Ishikawa (cell line): ENCODE data around the gene FAM98B.

ENCODE experiments used
- CEBPB ChIP-seq: IDR thresholded peaks from 2 replicates; pipeline ENCODE4 v1.6.1; 2012
- CREB1 ChIP-seq: IDR thresholded peaks from 2 replicates; pipeline ENCODE4 v1.6.1; 2012; ENCODE audit warnings: low read depth
- EGR1 ChIP-seq: IDR thresholded peaks from 2 replicates; pipeline ENCODE4 v1.6.1; 2012
- EP300 ChIP-seq: IDR thresholded peaks from 2 replicates; pipeline ENCODE4 v1.6.1; 2012; ENCODE audit warnings: borderline replicate concordance
- FOXM1 ChIP-seq: IDR thresholded peaks from 2 replicates; pipeline ENCODE4 v1.6.1; 2012; ENCODE audit warnings: low read depth, borderline replicate concordance
- MAX ChIP-seq: IDR thresholded peaks from 2 replicates; pipeline ENCODE4 v1.6.1; 2012
- NFIC ChIP-seq: IDR thresholded peaks from 2 replicates; pipeline ENCODE4 v1.6.1; 2012
- RAD21 ChIP-seq: IDR thresholded peaks from 2 replicates; pipeline ENCODE4 v1.6.1; 2012; ENCODE audit warnings: low read depth
- REST ChIP-seq: IDR thresholded peaks from 2 replicates; pipeline ENCODE4 v1.6.1; 2012; ENCODE audit warnings: low read depth, mild to moderate bottlenecking
- TAF1 ChIP-seq: IDR thresholded peaks from 2 replicates; pipeline ENCODE4 v1.6.1; 2012; ENCODE audit warnings: low read depth, mild to moderate bottlenecking
- TCF12 ChIP-seq: IDR thresholded peaks from 2 replicates; pipeline ENCODE4 v1.6.1; 2012; ENCODE audit warnings: low read depth
- TEAD4 ChIP-seq: IDR thresholded peaks from 2 replicates; pipeline ENCODE4 v1.6.1; 2012
- USF1 ChIP-seq: IDR thresholded peaks from 2 replicates; pipeline ENCODE4 v1.6.1; 2012
- YY1 ChIP-seq: IDR thresholded peaks from 2 replicates; pipeline ENCODE4 v1.6.1; 2012; ENCODE audit warnings: low read depth
- ZBTB7A ChIP-seq: IDR thresholded peaks from 2 replicates; pipeline ENCODE4 v1.6.1; 2012; ENCODE audit warnings: low read depth

The FAM98B gene

GRCh38 chr15:38487378-38487777 lies 33.5 kb downstream of the FAM98B start:
- TF ChIP-seq CEBPB (no peak), FOXM1 (no peak), USF1 (no peak), TEAD4 (no peak), TAF1 (no peak), NFIC (no peak), EGR1 (no peak), RAD21 (no peak), TCF12 (no peak), YY1 (no peak), REST (no peak), EP300 (no peak), CREB1 (no peak), MAX (no peak), ZBTB7A (no peak)

- no peak for TF ChIP-seq CREB1
- TF ChIP-seq USF1: no peak
- TF ChIP-seq RAD21: no peak
- no peak for TF ChIP-seq CEBPB
- TF ChIP-seq ZBTB7A: no peak
- no peak for TF ChIP-seq NFIC
Measured at GRCh38 chr15:38490242-38490922, 36.5 kb downstream of the FAM98B start.

GRCh38 chr15:38496151-38496550 lies 42.2 kb downstream of the FAM98B start:
- no peak for TF ChIP-seq MAX
- no peak for TF ChIP-seq TAF1
- TF ChIP-seq EGR1: no peak
- TF ChIP-seq REST: no peak
- TF ChIP-seq NFIC: no peak
- no peak for TF ChIP-seq TEAD4
- TF ChIP-seq ZBTB7A: no peak
- no peak for TF ChIP-seq FOXM1
- TF ChIP-seq TCF12: no peak
- TF ChIP-seq CREB1: no peak
- TF ChIP-seq CEBPB: no peak
- no peak for TF ChIP-seq USF1
- TF ChIP-seq EP300: no peak
- no peak for TF ChIP-seq RAD21
- TF ChIP-seq YY1: no peak

- TF ChIP-seq TCF12: no peak
- no peak for TF ChIP-seq TAF1
- no peak for TF ChIP-seq MAX
- TF ChIP-seq ZBTB7A: no peak
- TF ChIP-seq EGR1: no peak
- no peak for TF ChIP-seq CEBPB
- TF ChIP-seq TEAD4: no peak
- no peak for TF ChIP-seq RAD21
- TF ChIP-seq REST: no peak
- TF ChIP-seq USF1: no peak
- TF ChIP-seq YY1: no peak
- no peak for TF ChIP-seq FOXM1
- no peak for TF ChIP-seq NFIC
- no peak for TF ChIP-seq CREB1
- no peak for TF ChIP-seq EP300
Measured at GRCh38 chr15:38499651-38500050, 45.7 kb downstream of the FAM98B start.
